Adrenal gland (tissue), 12 donors: ENCODE results near the gene EEF1AKMT3. TPM values are rescaled to one million over a fixed set of nuclear protein-coding genes. Genes with fewer than 3 reads are reported as not detected.
A peak's percentile ranks its signal among the peaks of the same experiment; 100 is the strongest.

ENCODE experiments used
- DNase-seq, 7 donors: peaks; one replicate each; pipeline ENCODE4 v3.0.0-alpha.2; 2019 to 2020
- H3K27ac ChIP-seq, 5 donors: fragments of 200-600 bp; sonication (generic) in 4 of 5; 1 replicate in 3 of 5; 2 replicates in 2 of 5; pipeline versions ENCODE4 v1.5.1 to v1.8.0; 2016 to 2020; ENCODE audit warnings: mild to moderate bottlenecking in 1 of 5
- H3K27me3 ChIP-seq: fragments of 200-600 bp; 2 replicates; pipeline ENCODE4 v1.8.0; 2021
- H3K36me3 ChIP-seq, 2 donors: fragments of 200-600 bp; replicated peaks in 1 of 2; 1 replicate in 1 of 2; 2 replicates in 1 of 2; pipeline versions ENCODE4 v1.5.1 to v1.8.0; 2018 to 2022
- H3K4me1 ChIP-seq, 2 donors: fragments of 200-600 bp; replicated peaks in 1 of 2; 1 replicate in 1 of 2; 2 replicates in 1 of 2; pipeline versions ENCODE4 v1.5.1 to v1.8.0; 2018 to 2021
- H3K4me3 ChIP-seq, 4 donors: fragments of 200-600 bp; sonication (generic) in 3 of 4; one replicate each; pipeline ENCODE4 v1.5.1; 2016 to 2018
- H3K9me3 ChIP-seq, 3 donors: fragments of 200-600 bp; sonication (generic) in 1 of 3; replicated peaks in 1 of 3; 1 replicate in 2 of 3; 2 replicates in 1 of 3; pipeline versions ENCODE4 v1.5.1 to v1.8.0; 2016 to 2021
- POLR2A ChIP-seq, 2 donors: fragments of 450-650 bp; IDR thresholded peaks; one replicate each; pipeline ENCODE4 v1.6.1; 2017; ENCODE audit warnings: antibody characterized with exemption in 2 of 2, mild to moderate bottlenecking in 2 of 2, moderate library complexity in 1 of 2
- WGBS, 4 donors: extraction: QIAGEN DNeasy Blood & Tissue Kit in 2 of 4; methylation state at CpG; one replicate each; pipeline versions ENCODE4 v1.1.5 to v1.1.7; 2013 to 2017; 5-methylcytosine and 5-hydroxymethylcytosine counted together
- intact Hi-C, 2 donors: fragments of 100-400 bp; cut with DNase I; formaldehyde crosslinking; loops; one replicate each; pipeline versions ENCODE4 v1.14.1 to v1.15.0; 2022 to 2023
- polyA plus RNA-seq, 3 donors: library from polyadenylated mRNA; stranded (reverse); fragments of 200-250 nt in 2 of 3; fragments of 350-450 nt in 1 of 3; fragmentation: Illumina TruSeq in 1 of 3; extraction: RNeasy Lipid Tissue Mini Kit (QIAGEN cat#74804) in 1 of 3; gene quantifications; one replicate each; pipeline ENCODE4 v1.2.3, GENCODE V29; 2013 to 2014
- total RNA-seq, 9 donors: library from RNA; depleted of rRNA in 4 of 9; stranded (reverse); fragments of >200 nt in 4 of 9; fragments of 120-200 nt in 1 of 9; fragmentation: NEBNext Ultra II Directional in 1 of 9; extraction: Animal tissue kit (Norgen Biotek cat#: 25700) in 1 of 9; gene quantifications; one replicate each; pipeline versions ENCODE4 v1.1.0 to v1.2.4, GENCODE V29; 2013 to 2023
- TF ChIP-seq, protein P1 (sequence below), 6 experiments: fragments of 450-650 bp in 4 of 6; fragments of 200-600 bp in 2 of 6; sonication (generic) in 1 of 6; IDR thresholded peaks; 1 replicate in 5 of 6; 2 replicates in 1 of 6; pipeline versions ENCODE4 v1.5.1 to v1.8.0; 2016 to 2021; ENCODE audit warnings: antibody characterized with exemption in 6 of 6, mild to moderate bottlenecking in 2 of 6, moderate library complexity in 1 of 6
- donor health status: healthy with polysubstance abuse.
- donor health status: Bipolar disorder and iron deficiency.
- donor health status: DM: yes; HTN: yes; CAD: no.
- donor health status: DM: no; HTN: no; CAD: no.
- donor health status: DM: no; HTN: no; CAD: no.
- donor health status: DM: yes; HTN: yes; CAD: no.

EEF1AKMT3 gene
- total and polyA plus RNA-seq, 12 donors = 2.4 to 35.9 (median 8.8) TPM

DNA sequence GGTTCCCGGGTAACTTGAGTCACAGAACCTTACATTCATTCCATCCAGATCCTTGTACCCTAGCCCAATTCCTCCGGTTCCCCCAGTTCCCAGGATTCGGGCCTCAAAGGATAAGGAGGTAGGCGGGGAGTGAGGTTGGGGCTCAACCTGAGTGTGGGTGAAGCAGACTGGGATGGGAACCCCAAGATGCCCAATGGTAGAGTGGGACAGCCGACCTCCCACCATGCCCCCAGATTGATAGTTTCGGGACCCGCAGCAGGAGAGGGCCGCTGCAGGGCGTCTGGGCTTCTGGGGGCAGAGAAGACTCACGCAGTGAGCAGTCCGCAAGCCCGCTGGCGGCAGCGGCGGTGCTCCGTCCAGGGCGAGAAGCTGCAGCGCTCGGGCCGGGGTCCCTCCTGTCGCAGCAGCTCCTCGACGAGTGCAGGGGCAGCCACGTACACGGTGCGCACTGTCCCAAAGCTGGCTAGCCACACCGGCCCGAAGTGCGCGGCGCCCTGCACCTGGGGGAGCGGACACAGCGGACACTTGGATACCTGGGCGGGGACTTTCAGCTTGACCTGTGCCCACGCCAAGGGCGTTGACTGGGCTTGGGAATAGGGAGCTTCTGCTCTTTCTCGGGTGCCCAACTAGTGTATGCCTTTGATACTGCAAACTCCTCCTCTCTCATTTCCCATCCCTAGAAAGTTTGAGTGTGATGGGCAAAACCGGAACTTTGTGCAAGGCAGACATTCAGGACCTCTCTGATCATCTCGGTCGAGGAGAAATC is 6.5 kb upstream of the EEF1AKMT3 start:
- TF ChIP-seq POLR2A (IDR thresholded peaks at IDR 0.05) = no peak
- TF ChIP-seq, protein P1, sequence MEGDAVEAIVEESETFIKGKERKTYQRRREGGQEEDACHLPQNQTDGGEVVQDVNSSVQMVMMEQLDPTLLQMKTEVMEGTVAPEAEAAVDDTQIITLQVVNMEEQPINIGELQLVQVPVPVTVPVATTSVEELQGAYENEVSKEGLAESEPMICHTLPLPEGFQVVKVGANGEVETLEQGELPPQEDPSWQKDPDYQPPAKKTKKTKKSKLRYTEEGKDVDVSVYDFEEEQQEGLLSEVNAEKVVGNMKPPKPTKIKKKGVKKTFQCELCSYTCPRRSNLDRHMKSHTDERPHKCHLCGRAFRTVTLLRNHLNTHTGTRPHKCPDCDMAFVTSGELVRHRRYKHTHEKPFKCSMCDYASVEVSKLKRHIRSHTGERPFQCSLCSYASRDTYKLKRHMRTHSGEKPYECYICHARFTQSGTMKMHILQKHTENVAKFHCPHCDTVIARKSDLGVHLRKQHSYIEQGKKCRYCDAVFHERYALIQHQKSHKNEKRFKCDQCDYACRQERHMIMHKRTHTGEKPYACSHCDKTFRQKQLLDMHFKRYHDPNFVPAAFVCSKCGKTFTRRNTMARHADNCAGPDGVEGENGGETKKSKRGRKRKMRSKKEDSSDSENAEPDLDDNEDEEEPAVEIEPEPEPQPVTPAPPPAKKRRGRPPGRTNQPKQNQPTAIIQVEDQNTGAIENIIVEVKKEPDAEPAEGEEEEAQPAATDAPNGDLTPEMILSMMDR (IDR thresholded peaks at IDR 0.05) = no peak
- H3K4me1 ChIP-seq = peaks cover 24 to 29% of the 10 kb centered on the region in 2 donors
- no peaks in the 10 kb centered on the region for H3K27me3 ChIP-seq
- H3K9me3 ChIP-seq = no peaks in the 10 kb centered on the region
- no peaks in the 10 kb centered on the region for H3K36me3 ChIP-seq
- no peak overlapping the region for H3K27ac ChIP-seq
- no peak for DNase-seq
- intact Hi-C loops = no loop called here
- 3 to 10% (median 3%) methylated on average over 8 to 40 of the region's 40 CpGs for WGBS, 4 donors
- peak overlapping the region in 1 of 4 donors; percentile 58 for H3K4me3 ChIP-seq

DNA sequence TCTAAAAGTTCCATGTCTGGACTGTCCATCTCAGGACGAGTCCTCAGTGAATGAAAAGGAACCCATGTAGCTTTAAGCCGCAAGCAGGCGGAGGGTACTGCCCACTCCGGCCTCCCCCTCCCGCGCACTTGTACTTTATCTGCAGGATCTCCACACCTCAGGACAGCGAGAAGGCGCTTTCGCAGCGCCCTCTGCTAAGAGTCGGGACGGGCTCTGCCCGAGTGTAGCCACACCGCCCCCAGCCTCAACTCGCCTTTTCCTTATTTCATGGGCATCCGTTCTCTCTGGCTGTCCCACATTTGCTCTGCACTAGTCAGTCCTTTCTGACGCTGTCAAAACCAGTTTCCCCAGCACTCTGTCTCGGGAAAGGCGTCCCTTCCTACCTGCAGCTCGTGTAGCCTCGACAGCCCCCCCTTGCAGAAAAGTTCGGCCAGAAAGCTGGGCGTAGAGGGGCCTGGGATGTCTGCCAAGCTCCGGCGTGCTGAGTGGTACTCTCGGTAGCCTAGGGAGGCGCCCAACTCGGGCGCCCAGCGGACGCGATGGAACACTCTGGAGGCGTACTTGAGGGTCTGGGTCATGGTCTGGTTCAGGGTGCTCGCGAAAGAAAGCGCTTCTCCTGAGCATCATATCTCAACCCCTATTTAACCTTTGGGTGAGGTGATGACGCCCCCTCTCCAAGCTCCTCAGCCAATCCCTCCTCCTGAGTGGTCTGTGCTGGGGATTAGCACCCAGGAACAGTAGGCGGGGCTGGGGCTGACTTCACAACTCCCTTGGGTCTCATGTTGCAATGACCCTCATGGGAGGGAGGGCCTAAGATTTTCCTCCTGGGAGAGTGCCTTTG is 5.7 kb upstream of the EEF1AKMT3 start, which contains the start of gene CYP27B1:
TSS of gene CYP27B1 (minus strand) at position 615 of the 841 bp plus-strand sequence. CDS start at position 578, 37 bp downstream.
- Histone ChIP-seq H3K4me3 (peak within 1 kb of the TSS in 1 of 4 donors; percentile 58), H3K27ac (no peak within 1 kb of the TSS), H3K36me3 (no peaks in the 10 kb centered on the region), H3K27me3 (no peaks in the 10 kb centered on the region), H3K9me3 (no peaks in the 10 kb centered on the region), H3K4me1 (peaks cover 29 to 37% of the 10 kb centered on the region in 2 donors)
- peak in 3 of 7 donors; percentile 34 to 59 (median 43) for DNase-seq
- intact Hi-C loops = no loop called here
- 4 to 6% (median 5%) methylated on average over 30 to 38 of the region's 38 CpGs for WGBS, 4 donors
- no peak for TF ChIP-seq POLR2A (IDR thresholded peaks at IDR 0.05)
- TF ChIP-seq, protein P1 (IDR thresholded peaks at IDR 0.05) = no peak

DNA sequence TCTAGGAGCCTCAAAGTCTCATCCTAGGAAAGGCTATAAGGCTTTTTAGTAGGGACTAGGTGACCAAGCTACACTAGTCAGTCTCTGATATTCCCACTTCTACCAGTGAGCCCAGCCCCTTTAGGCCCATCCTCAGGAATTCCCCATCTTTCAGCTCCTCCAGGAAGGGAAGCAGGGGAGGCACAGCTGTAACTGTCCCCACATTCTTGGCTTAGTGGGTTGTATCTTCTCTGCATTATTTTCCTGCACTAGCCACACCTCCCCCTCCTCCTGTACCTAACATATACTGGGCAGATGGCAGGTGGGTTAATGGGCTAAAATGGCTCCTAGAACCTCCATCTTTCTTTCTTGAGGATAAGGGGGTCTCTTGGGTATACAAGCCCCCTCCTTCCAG is 5.1 kb upstream of the EEF1AKMT3 start:
- no peak for DNase-seq
- H3K27me3 ChIP-seq = no peaks in the 10 kb centered on the region
- H3K4me3 ChIP-seq = no peak overlapping the region
- H3K4me1 ChIP-seq = peaks cover 29 to 37% of the 10 kb centered on the region in 2 donors
- TF ChIP-seq POLR2A (IDR thresholded peaks at IDR 0.05) = no peak
- TF ChIP-seq, protein P1 (IDR thresholded peaks at IDR 0.05) = no peak
- H3K27ac ChIP-seq = no peak overlapping the region
- H3K36me3 ChIP-seq = no peaks in the 10 kb centered on the region
- intact Hi-C loops = no loop called here
- no peaks in the 10 kb centered on the region for H3K9me3 ChIP-seq

DNA sequence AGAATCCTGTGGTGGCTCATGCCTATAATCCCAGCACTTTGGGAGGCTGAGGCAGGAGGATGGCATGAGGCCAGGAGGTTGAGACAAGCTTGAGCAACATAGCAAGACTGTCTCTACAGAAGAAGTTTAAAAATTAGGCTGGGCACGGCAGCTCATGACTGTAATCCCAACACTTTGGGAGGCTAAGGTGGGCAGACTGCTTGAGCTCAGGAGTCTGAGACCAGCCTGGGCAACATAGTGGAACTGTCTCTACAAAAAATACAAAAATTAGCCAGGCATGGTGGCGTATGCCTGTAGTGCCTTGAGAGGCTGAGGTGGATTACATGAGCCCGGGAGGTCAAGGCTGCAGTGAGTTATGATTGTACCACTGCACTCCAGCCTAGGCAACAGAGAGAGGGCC is 4.5 kb upstream of the EEF1AKMT3 start:
- Histone ChIP-seq H3K4me1 (peaks cover 30 to 37% of the 10 kb centered on the region in 2 donors), H3K27me3 (no peaks in the 10 kb centered on the region), H3K36me3 (no peaks in the 10 kb centered on the region), H3K4me3 (no peak overlapping the region), H3K27ac (no peak overlapping the region), H3K9me3 (no peaks in the 10 kb centered on the region)
- no peak for DNase-seq
- TF ChIP-seq POLR2A (IDR thresholded peaks at IDR 0.05) = no peak
- TF ChIP-seq, protein P1 (IDR thresholded peaks at IDR 0.05) = no peak
- 57 to 68% (median 61%) methylated on average over 3 of the region's 3 CpGs for WGBS, 4 donors
- intact Hi-C loops = no loop called here
